HCT116 (cell line): ENCODE data around the gene GRAP. TPM values are rescaled to one million over a fixed set of nuclear protein-coding genes. Genes with fewer than 3 reads are reported as not detected.
"Not testable (repeated sequence)": the region's sequence is repeated elsewhere in the genome, so short reads cannot be mapped to it uniquely, and the experiment has no call there.

ENCODE experiments used
- ATAC-seq: fragments of 200-7000 bp; cut with Tn5 transposase; 2 replicates; pipeline ENCODE4 v1.9.1; 2020; ENCODE audit warnings: mild to moderate bottlenecking, moderate library complexity
- BruUV-seq: library from RNA; stranded (reverse); fragments of 400-500 nt; replicated peaks from 2 replicates; lab custom pipeline; 2021; lab: Mats Ljungman, UMichigan
- CTCF ChIA-PET: fragments of 300-600 bp; sonication (Branson Sonifier 250); formaldehyde crosslinking; loops from one replicate; lab custom pipeline; 2021; ENCODE audit warnings: antibody characterized with exemption; lab: Charles Lee
- POLR2A ChIA-PET: fragments of 300-600, 350-600 bp; sonication (Branson Sonifier 250); formaldehyde crosslinking; loops from one replicate; lab custom pipeline; 2021; ENCODE audit warnings: antibody characterized with exemption; lab: Charles Lee
- RAD21 ChIA-PET, 2 experiments: fragments of 300-600 bp; sonication (Branson Sonifier 250); formaldehyde crosslinking; loops; one replicate each; lab custom pipeline; 2023; ENCODE audit warnings: low total read pairs in 2 of 2; ENCODE audit not compliant: uncharacterized antibody in 2 of 2, unreplicated experiment in 2 of 2, low non-redundant PET in 1 of 2; lab: Charles Lee
- DNase-seq: peaks from one replicate; pipeline ENCODE4 v3.0.0-alpha.2; 2010; ENCODE audit warnings: low read depth, low spot score
- H2AFZ ChIP-seq: fragments of 200-600 bp; shearing (Covaris generic), sonication (generic); 2 replicates; pipeline ENCODE4 v1.6.1; 2017; ENCODE audit warnings: low read depth, mixed run types, mixed read lengths, antibody characterized with exemption, low read length; ENCODE audit not compliant: poor library complexity, severe bottlenecking
- H3K27ac ChIP-seq: 2 replicates; pipeline ENCODE4 v1.5.1; 2012; ENCODE audit warnings: low read depth, low read length
- H3K27me3 ChIP-seq: fragments of 200-600 bp; sonication (generic); 2 replicates; pipeline ENCODE4 v1.6.1; 2016; ENCODE audit warnings: mixed run types, low read length, mixed read lengths; ENCODE audit not compliant: insufficient read depth
- H3K36me3 ChIP-seq, 2 experiments: fragments of 200-500 bp in 1 of 2; fragments of 200-600 bp in 1 of 2; sonication (Bioruptor generic) in 1 of 2; sonication (generic) in 1 of 2; 2 replicates each; pipeline versions ENCODE4 v1.5.1 to v1.6.1; 2014 to 2016; ENCODE audit warnings: low read length in 2 of 2, inconsistent platforms in 1 of 2, mixed read lengths in 1 of 2, mixed run types in 1 of 2; ENCODE audit not compliant: insufficient read depth in 2 of 2, control insufficient read depth in 1 of 2
- H3K4me1 ChIP-seq, 2 experiments: fragments of 200-600 bp in 1 of 2; sonication (generic) in 1 of 2; 2 replicates each; pipeline versions ENCODE4 v1.5.1 to v1.6.1; 2012 to 2017; ENCODE audit warnings: low read length in 2 of 2, inconsistent platforms in 1 of 2, mild to moderate bottlenecking in 1 of 2, mixed read lengths in 1 of 2, mixed run types in 1 of 2, moderate library complexity in 1 of 2; ENCODE audit not compliant: insufficient read depth in 2 of 2, control insufficient read depth in 1 of 2
- H3K4me2 ChIP-seq: fragments of 200-600 bp; sonication (generic); 2 replicates; pipeline ENCODE4 v1.6.1; 2017; ENCODE audit warnings: mixed run types, low read length, mixed read lengths
- H3K4me3 ChIP-seq, 2 experiments: fragments of 200-600 bp in 1 of 2; sonication (generic) in 1 of 2; replicated peaks in 1 of 2; 2 replicates each; pipeline ENCODE4 v1.5.1; 2011 to 2016; ENCODE audit warnings: low read length in 2 of 2, control low read depth in 1 of 2, low read depth in 1 of 2, mild to moderate bottlenecking in 1 of 2, mixed read lengths in 1 of 2, mixed run types in 1 of 2
- H3K79me2 ChIP-seq: fragments of 200-600 bp; sonication (generic); 2 replicates; pipeline ENCODE4 v1.6.1; 2017; ENCODE audit warnings: mild to moderate bottlenecking, mixed run types, low read length, moderate library complexity, mixed read lengths; ENCODE audit not compliant: insufficient read depth
- H3K9ac ChIP-seq: fragments of 200-600 bp; sonication (generic); 2 replicates; pipeline ENCODE4 v1.6.1; 2016; ENCODE audit warnings: low read length, mixed read lengths
- H3K9me2 ChIP-seq: fragments of 200-600 bp; sonication (generic), shearing (Covaris generic); 2 replicates; pipeline ENCODE4 v1.6.1; 2017; ENCODE audit warnings: mixed run types, mild to moderate bottlenecking, moderate library complexity; ENCODE audit not compliant: insufficient read depth
- H3K9me3 ChIP-seq, 2 experiments: fragments of 200-500 bp in 1 of 2; fragments of 200-600 bp in 1 of 2; sonication (Bioruptor generic) in 1 of 2; sonication (generic) in 1 of 2; 2 replicates each; pipeline ENCODE4 v1.6.1; 2014 to 2017; ENCODE audit warnings: low read length in 2 of 2, mixed read lengths in 2 of 2, inconsistent platforms in 1 of 2, low read depth in 1 of 2, mild to moderate bottlenecking in 1 of 2, mixed run types in 1 of 2, moderate library complexity in 1 of 2; ENCODE audit not compliant: control insufficient read depth in 1 of 2, insufficient read depth in 1 of 2
- H4K20me1 ChIP-seq: fragments of 200-600 bp; sonication (generic), shearing (Covaris generic); 2 replicates; pipeline ENCODE4 v1.6.1; 2017; ENCODE audit warnings: mixed run types, mild to moderate bottlenecking, moderate library complexity; ENCODE audit not compliant: insufficient read depth
- CBX3 ChIP-seq: IDR thresholded peaks from 2 replicates; pipeline ENCODE4 v1.6.1; 2012; ENCODE audit warnings: low read depth
- CEBPB ChIP-seq: IDR thresholded peaks from 2 replicates; pipeline ENCODE4 v1.6.1; 2012; ENCODE audit warnings: low read depth
- EGR1 ChIP-seq: IDR thresholded peaks from 2 replicates; pipeline ENCODE4 v1.6.1; 2012; ENCODE audit warnings: low read depth
- ELF1 ChIP-seq: IDR thresholded peaks from 2 replicates; pipeline ENCODE4 v1.6.1; 2012; ENCODE audit warnings: low read depth, borderline replicate concordance
- EZH2 ChIP-seq: fragments of 200-600 bp; sonication (generic); IDR thresholded peaks from 2 replicates; pipeline ENCODE4 v1.6.1; 2017; ENCODE audit warnings: antibody characterized with exemption, mixed run types
- EZH2phosphoT487 ChIP-seq: fragments of 200-600 bp; IDR thresholded peaks from 2 replicates; pipeline ENCODE4 v1.6.1; 2018; ENCODE audit warnings: antibody characterized with exemption, borderline replicate concordance
- FOSL1 ChIP-seq: IDR thresholded peaks from 2 replicates; pipeline ENCODE4 v1.6.1; 2012; ENCODE audit warnings: low read depth
- JUND ChIP-seq: IDR thresholded peaks from 2 replicates; pipeline ENCODE4 v1.6.1; 2012
- POLR2A ChIP-seq: IDR thresholded peaks from 2 replicates; pipeline ENCODE4 v1.7.0; 2011; ENCODE audit warnings: borderline replicate concordance; ENCODE audit not compliant: insufficient read depth, insufficient read length; ENCODE audit errors: extremely low read depth
- RAD21 ChIP-seq: IDR thresholded peaks from 2 replicates; pipeline ENCODE4 v1.6.1; 2012; ENCODE audit warnings: low read depth, mild to moderate bottlenecking
- SIN3A ChIP-seq: IDR thresholded peaks from 2 replicates; pipeline ENCODE4 v1.6.1; 2012; ENCODE audit warnings: low read depth
- SP1 ChIP-seq: IDR thresholded peaks from 2 replicates; pipeline ENCODE4 v1.6.1; 2012; ENCODE audit warnings: low read depth
- SRF ChIP-seq: IDR thresholded peaks from 2 replicates; pipeline ENCODE4 v1.6.1; 2012; ENCODE audit warnings: low read depth
- TCF7L2 ChIP-seq: IDR thresholded peaks from 2 replicates; pipeline ENCODE4 v1.7.0; 2011; ENCODE audit warnings: borderline replicate concordance, inconsistent platforms; ENCODE audit not compliant: insufficient read depth, insufficient read length; ENCODE audit errors: extremely low read depth
- YY1 ChIP-seq: IDR thresholded peaks from 2 replicates; pipeline ENCODE4 v1.6.1; 2011; ENCODE audit warnings: low read length, low read depth, moderate library complexity, mild to moderate bottlenecking; ENCODE audit not compliant: insufficient replicate concordance; ENCODE audit errors: extremely low read depth
- ZNF274 ChIP-seq: fragments of 200-500 bp; sonication (Bioruptor generic); IDR thresholded peaks from 2 replicates; pipeline ENCODE4 v1.6.1; 2014; ENCODE audit warnings: mild to moderate bottlenecking, low read depth, low read length, inconsistent platforms
- intact Hi-C: fragments of 100-400 bp; cut with micrococcal nuclease; formaldehyde crosslinking; loops from 2 replicates; pipeline ENCODE4 v1.10.0; 2022
- total RNA-seq: library from RNA; stranded (reverse); gene quantifications from one replicate; pipeline ENCODE4 v1.2.1, GENCODE V29; 2021; ENCODE audit not compliant: unreplicated experiment
- TF ChIP-seq, protein P1 (sequence below): IDR thresholded peaks from 2 replicates; pipeline ENCODE4 v1.6.1; 2012
- TF ChIP-seq, protein P2 (sequence below), 3 experiments: fragments of 200-600 bp in 1 of 3; sonication (generic) in 1 of 3; IDR thresholded peaks in 2 of 3; conservative IDR thresholded peaks in 1 of 3; 2 replicates each; pipeline ENCODE4 v1.5.1; 2012 to 2017; ENCODE audit warnings: low read depth in 2 of 3, low read length in 2 of 3, antibody characterized with exemption in 1 of 3, borderline replicate concordance in 1 of 3, control low read depth in 1 of 3, mild to moderate bottlenecking in 1 of 3, mixed read lengths in 1 of 3, mixed run types in 1 of 3, moderate library complexity in 1 of 3; ENCODE audit not compliant: insufficient read depth in 1 of 3

Gene GRAP
- total RNA-seq, 1 experiment from 2014 or later: 0.27 TPM

DNA sequence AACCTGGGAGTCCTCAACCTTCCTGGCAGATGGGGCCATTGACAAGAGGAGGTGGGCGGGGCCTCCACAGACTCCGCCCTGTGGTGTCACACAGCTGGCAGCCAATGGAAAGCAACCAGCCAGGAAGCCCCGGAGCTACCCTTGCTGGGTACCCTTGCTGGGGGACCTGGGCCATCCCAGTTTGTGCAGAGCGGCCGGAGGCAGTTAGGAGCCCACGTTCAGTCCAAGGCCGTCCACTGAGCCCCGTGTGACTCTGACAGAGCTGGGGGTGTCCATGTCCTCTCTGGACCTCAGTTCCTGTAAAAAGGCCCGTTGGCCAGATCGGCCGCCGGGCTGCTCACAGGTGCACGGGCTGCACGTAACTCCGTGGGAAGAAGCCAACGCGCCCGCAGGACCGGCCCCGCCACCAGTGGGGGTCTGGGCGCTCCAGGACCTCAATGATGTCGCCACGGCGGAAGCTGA is 25.1 kb downstream of the GRAP start:
- H3K79me2 ChIP-seq: no peaks in the 10 kb centered on the region
- no peak overlapping the region for H2AFZ ChIP-seq
- H3K9me2 ChIP-seq: no peaks in the 10 kb centered on the region
- DNase-seq: no peak
- intact Hi-C loops: no loop called here
- no peaks in the 10 kb centered on the region for H3K9me3 ChIP-seq
- ChIA-PET RAD21 (no interaction called here), CTCF (interaction anchor here (1.8 kb wide), 1 partner anchor 61 kb away, joined by 5 read pairs; no protein-coding TSS in a partner anchor), POLR2A (no interaction called here)
- H3K4me2 ChIP-seq: no peak overlapping the region
- H3K9ac ChIP-seq: no peak overlapping the region
- TF ChIP-seq ZNF274 (no peak), POLR2A (no peak), EZH2phosphoT487 (no peak), CBX3 (no peak), FOSL1 (no peak), CEBPB (no peak), TCF7L2 (no peak), SIN3A (no peak), SP1 (no peak), EZH2 (no peak), ELF1 (no peak), EGR1 (no peak), RAD21 (no peak), JUND (no peak), YY1 (no peak), SRF (no peak)
- TF ChIP-seq, protein P1, sequence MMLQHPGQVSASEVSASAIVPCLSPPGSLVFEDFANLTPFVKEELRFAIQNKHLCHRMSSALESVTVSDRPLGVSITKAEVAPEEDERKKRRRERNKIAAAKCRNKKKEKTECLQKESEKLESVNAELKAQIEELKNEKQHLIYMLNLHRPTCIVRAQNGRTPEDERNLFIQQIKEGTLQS: no peak
- TF ChIP-seq, protein P2, sequence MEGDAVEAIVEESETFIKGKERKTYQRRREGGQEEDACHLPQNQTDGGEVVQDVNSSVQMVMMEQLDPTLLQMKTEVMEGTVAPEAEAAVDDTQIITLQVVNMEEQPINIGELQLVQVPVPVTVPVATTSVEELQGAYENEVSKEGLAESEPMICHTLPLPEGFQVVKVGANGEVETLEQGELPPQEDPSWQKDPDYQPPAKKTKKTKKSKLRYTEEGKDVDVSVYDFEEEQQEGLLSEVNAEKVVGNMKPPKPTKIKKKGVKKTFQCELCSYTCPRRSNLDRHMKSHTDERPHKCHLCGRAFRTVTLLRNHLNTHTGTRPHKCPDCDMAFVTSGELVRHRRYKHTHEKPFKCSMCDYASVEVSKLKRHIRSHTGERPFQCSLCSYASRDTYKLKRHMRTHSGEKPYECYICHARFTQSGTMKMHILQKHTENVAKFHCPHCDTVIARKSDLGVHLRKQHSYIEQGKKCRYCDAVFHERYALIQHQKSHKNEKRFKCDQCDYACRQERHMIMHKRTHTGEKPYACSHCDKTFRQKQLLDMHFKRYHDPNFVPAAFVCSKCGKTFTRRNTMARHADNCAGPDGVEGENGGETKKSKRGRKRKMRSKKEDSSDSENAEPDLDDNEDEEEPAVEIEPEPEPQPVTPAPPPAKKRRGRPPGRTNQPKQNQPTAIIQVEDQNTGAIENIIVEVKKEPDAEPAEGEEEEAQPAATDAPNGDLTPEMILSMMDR (IDR thresholded peaks at IDR 0.05 in 2 of 3, conservative IDR thresholded peaks at IDR 0.05 in 1 of 3; ENCODE audit: borderline replicate concordance in 1 of 3, insufficient read depth in 1 of 3, low read depth in 2 of 3, low read length in 2 of 3): no peak
- H3K27ac ChIP-seq: no peak overlapping the region
- peak; percentile 85 for ATAC-seq
- H3K4me1 ChIP-seq: peaks cover 0 to 6% of the 10 kb centered on the region in 2 experiments; a peak in 1 of 4 replicates
- no TSS peak for BruUV-seq
- no peak overlapping the region for H3K4me3 ChIP-seq
- H4K20me1 ChIP-seq: no peaks in the 10 kb centered on the region
- no peaks in the 10 kb centered on the region for H3K27me3 ChIP-seq
- H3K36me3 ChIP-seq: no peaks in the 10 kb centered on the region

DNA sequence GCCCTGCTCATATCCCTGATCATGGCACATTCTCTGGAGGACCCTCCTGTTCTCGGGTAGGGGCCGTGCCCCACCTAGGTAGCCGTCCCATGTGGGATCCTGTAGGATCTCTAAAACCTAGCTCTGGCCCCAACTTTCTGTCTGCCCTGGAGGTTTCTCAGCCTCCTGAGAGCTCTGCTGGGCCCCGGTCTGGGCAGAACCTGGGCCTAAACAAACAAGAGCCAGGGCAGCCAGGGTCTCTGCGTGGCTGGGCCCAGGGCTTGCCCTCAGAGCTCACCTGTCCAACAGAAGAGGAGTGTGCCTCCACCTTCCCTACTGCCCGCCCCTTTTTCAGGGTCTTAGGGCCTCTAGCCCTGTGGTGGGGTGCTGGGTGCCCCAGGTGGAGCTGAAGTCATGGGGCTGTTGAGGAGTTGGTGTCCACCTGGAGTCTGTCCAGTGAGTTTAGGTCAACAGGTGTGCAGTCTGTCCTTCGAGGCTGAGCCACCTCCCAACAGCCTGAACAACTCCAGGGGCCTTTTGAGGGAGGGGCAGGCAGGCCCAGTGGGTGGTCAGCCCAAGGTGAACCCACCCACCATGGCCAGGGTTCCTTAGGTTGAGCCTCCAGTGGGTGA is 25.6 kb downstream of the GRAP start:
- H3K79me2 ChIP-seq, H3K4me2 ChIP-seq, H3K9me2 ChIP-seq, DNase-seq, H2AFZ ChIP-seq, H3K27ac ChIP-seq, RAD21 ChIA-PET, POLR2A ChIA-PET, H3K4me1 ChIP-seq, ATAC-seq, BruUV-seq, H3K4me3 ChIP-seq, H3K36me3 ChIP-seq, H3K9ac ChIP-seq, H3K9me3 ChIP-seq, intact Hi-C loops, H4K20me1 ChIP-seq, H3K27me3 ChIP-seq: not testable (repeated sequence)
- CTCF ChIA-PET: interaction anchor here (1.8 kb wide), 1 partner anchor 60 kb away, joined by 5 read pairs; no protein-coding TSS in a partner anchor
